Central memory CD8-positive, alpha-beta T cell (primary cell): Measurements from ENCODE around the gene SLC22A2.

Experiments used
- ATAC-seq: fragments of 150-1000 bp; cut with Tn5 transposase; replicated peaks from 2 replicates; pipeline ENCODE4 v1.10.0; 2022; ENCODE audit warnings: mild to moderate bottlenecking, moderate FRiP score, moderate number of reproducible peaks; ENCODE audit not compliant: poor library complexity, severe bottlenecking; ENCODE audit errors: extremely low read depth
- DNase-seq, 2 donors: peaks; one replicate each; pipeline ENCODE4 v3.0.0; 2021; ENCODE audit warnings: low spot score in 2 of 2
- H3K27ac Mint-ChIP-seq: one replicate; pipeline ENCODE4 v1.8.0; 2022; ENCODE audit warnings: low read depth, mild to moderate bottlenecking, moderate library complexity, mixed read lengths
- H3K27me3 Mint-ChIP-seq: one replicate; pipeline ENCODE4 v1.8.0; 2022; ENCODE audit warnings: mixed read lengths
- H3K36me3 Mint-ChIP-seq: one replicate; pipeline ENCODE4 v1.8.0; 2022; ENCODE audit warnings: mild to moderate bottlenecking, moderate library complexity, mixed read lengths; ENCODE audit not compliant: insufficient read depth
- H3K4me1 Mint-ChIP-seq: one replicate; pipeline ENCODE4 v1.8.0; 2022; ENCODE audit warnings: mixed read lengths
- H3K4me3 Mint-ChIP-seq: one replicate; pipeline ENCODE4 v1.8.0; 2022; ENCODE audit warnings: mild to moderate bottlenecking, moderate library complexity, mixed read lengths
- H3K9me3 Mint-ChIP-seq: one replicate; pipeline ENCODE4 v1.8.0; 2022; ENCODE audit warnings: mixed read lengths

SLC22A2 gene

DNA sequence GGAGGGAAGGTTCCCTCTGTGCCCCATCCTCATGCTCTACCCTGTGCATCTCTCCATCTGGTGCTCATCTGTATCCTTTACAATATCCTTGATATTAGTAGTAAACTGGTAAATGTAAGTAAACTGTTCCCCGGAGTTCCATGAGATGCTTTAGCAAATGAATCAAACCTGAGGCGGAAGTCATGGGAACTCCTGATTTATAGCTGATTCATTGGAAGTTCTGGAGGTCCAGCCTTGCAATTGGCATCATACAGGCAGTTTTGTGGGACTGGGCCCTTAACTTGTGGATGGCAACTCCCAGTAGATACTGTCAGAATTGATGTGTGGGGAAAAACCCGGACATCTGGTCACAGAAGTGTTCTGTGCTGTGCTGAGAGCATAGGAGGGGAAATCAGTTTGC, 11.2 kb upstream of the SLC22A2 start:
- no peaks in the 10 kb centered on the region for H3K9me3 Mint-ChIP-seq
- H3K27me3 Mint-ChIP-seq = peaks cover 28% of the 10 kb centered on the region
- H3K4me3 Mint-ChIP-seq = no peak overlapping the region
- H3K27ac Mint-ChIP-seq = no peak overlapping the region
- ATAC-seq (no peak), DNase-seq (no peak)
- H3K4me1 Mint-ChIP-seq = peaks cover 8% of the 10 kb centered on the region
- H3K36me3 Mint-ChIP-seq = no peaks in the 10 kb centered on the region

GRCh38 chr6:160269023-160269521, 10.5 kb upstream of the SLC22A2 start:
- Mint-ChIP-seq H3K4me1 (peaks cover 8% of the 10 kb centered on the region), H3K4me3 (no peak overlapping the region), H3K36me3 (no peaks in the 10 kb centered on the region), H3K9me3 (no peaks in the 10 kb centered on the region), H3K27me3 (peaks cover 28% of the 10 kb centered on the region), H3K27ac (no peak overlapping the region)
- DNase-seq (no peak), ATAC-seq (no peak)

DNA sequence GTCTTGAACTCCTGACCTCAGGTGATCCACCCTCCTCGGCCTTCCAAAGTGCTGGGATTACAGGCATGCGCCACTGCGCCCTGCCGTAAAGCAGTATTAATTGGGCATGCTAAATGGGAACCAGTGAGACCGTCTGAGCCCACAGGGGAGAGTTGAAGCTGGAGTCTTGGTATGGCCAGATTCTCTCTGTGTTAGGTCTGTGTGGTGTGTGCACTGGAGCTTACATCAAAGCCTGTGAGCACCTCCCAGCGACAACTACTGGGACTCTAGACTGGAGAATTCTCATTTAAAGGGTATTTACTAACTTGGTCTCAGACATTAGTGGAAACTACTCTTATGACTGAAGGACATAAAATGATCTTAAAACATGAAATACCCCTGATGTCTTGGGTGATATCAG, 8.5 kb upstream of the SLC22A2 start:
- no peaks in the 10 kb centered on the region for H3K9me3 Mint-ChIP-seq
- ATAC-seq = no peak
- H3K27ac Mint-ChIP-seq = no peak overlapping the region
- no peak for DNase-seq
- peaks cover 28% of the 10 kb centered on the region for H3K27me3 Mint-ChIP-seq
- H3K36me3 Mint-ChIP-seq = no peaks in the 10 kb centered on the region
- no peak overlapping the region for H3K4me3 Mint-ChIP-seq
- peaks cover 8% of the 10 kb centered on the region for H3K4me1 Mint-ChIP-seq

GRCh38 chr6:160265869-160266476, 7.4 kb upstream of the SLC22A2 start:
- no peaks in the 10 kb centered on the region for H3K36me3 Mint-ChIP-seq
- H3K27me3 Mint-ChIP-seq = peaks cover 18% of the 10 kb centered on the region
- DNase-seq (no peak), ATAC-seq (no peak)
- H3K4me3 Mint-ChIP-seq = peak overlapping the region; percentile 40
- H3K9me3 Mint-ChIP-seq = no peaks in the 10 kb centered on the region
- no peak overlapping the region for H3K27ac Mint-ChIP-seq
- H3K4me1 Mint-ChIP-seq = peaks cover 8% of the 10 kb centered on the region

GRCh38 chr6:160264061-160264612, 5.5 kb upstream of the SLC22A2 start:
- peaks cover 8% of the 10 kb centered on the region for H3K4me1 Mint-ChIP-seq
- no peak overlapping the region for H3K27ac Mint-ChIP-seq
- no peaks in the 10 kb centered on the region for H3K36me3 Mint-ChIP-seq
- no peaks in the 10 kb centered on the region for H3K9me3 Mint-ChIP-seq
- DNase-seq (no peak), ATAC-seq (no peak)
- no peak overlapping the region for H3K4me3 Mint-ChIP-seq
- peaks cover 28% of the 10 kb centered on the region for H3K27me3 Mint-ChIP-seq

DNA sequence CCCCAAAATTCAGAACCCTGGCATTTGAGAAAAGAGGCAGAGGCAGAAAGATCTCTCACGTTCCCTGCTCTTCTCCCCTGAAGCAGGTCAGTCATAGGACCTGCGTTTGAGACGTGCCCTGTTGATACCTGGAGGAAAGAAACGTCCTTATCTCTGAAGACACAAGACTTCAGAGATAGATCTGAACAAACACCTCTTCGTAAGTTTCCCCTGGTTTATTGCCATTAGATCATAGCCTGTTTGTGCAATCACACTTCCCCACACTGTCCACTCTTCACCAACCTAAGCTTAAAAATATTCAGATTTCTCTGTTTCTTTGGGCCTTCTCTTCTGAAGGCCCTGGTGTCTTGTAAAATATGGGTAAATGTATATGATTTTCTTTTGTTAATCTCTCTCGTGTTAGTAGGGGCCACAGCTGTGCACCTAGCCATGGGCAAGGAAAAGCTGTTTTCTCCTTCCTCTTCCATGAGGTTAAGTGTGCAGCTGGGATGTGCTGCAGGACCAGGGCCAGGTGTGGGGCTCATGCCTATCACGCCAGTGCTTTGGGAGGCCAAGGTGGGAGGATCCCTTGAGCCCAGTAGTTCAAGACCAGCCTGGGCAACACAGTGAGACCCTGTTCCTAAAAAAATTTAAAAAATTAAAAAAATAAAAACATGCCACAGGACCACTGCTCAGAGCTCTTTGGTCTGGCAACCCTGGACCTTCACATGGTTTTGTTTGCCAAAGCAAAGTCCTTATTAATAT, 4.7 kb upstream of the SLC22A2 start:
- no peaks in the 10 kb centered on the region for H3K9me3 Mint-ChIP-seq
- peaks cover 8% of the 10 kb centered on the region for H3K4me1 Mint-ChIP-seq
- no peaks in the 10 kb centered on the region for H3K36me3 Mint-ChIP-seq
- DNase-seq = no peak
- no peak for ATAC-seq
- peaks cover 26% of the 10 kb centered on the region for H3K27me3 Mint-ChIP-seq
- no peak overlapping the region for H3K4me3 Mint-ChIP-seq
- H3K27ac Mint-ChIP-seq = no peak overlapping the region

DNA sequence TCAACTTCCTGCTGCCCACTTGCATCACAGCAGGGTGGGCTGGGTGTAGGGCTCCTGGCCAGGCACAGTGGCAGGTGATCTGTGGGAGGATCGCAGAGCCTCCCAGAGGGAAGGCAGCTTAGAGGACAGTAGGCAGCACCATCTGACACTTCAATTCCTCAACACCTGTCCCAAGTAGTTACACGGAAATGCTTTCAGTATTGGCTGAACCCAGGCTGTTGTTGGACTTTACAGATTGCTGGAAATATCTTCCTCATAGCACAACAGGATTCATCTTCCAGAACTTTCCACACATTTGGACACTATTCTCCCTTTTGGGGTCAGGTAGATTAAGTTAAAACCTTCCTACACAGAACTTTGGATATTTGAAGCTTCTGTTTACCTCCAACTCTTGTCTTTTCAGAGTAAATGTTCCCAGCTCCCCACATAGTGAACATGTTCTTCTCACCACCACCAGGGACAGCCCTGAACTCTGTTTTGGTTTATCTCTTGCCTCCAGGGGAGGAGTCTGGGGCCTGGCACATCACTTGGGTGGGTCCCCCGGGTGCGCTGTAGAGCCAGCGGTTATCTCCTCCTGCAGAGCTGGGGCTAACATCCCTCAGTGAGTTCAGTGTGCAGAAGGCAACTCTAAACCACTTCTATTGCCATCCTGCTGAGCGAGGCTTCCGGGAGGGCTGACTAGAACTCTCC, 3.5 kb upstream of the SLC22A2 start:
- DNase-seq (no peak), ATAC-seq (peak; percentile 57)
- Mint-ChIP-seq H3K9me3 (no peaks in the 10 kb centered on the region), H3K27ac (no peak overlapping the region), H3K36me3 (no peaks in the 10 kb centered on the region), H3K4me1 (peaks cover 8% of the 10 kb centered on the region), H3K27me3 (peaks cover 24% of the 10 kb centered on the region), H3K4me3 (no peak overlapping the region)

- Mint-ChIP-seq H3K4me3 (no peak overlapping the region), H3K4me1 (peaks cover 2% of the 10 kb centered on the region), H3K36me3 (no peaks in the 10 kb centered on the region), H3K27ac (no peak overlapping the region), H3K27me3 (peaks cover 37% of the 10 kb centered on the region), H3K9me3 (no peaks in the 10 kb centered on the region)
- DNase-seq (no peak), ATAC-seq (no peak)
These were observed 2.3 kb upstream of the SLC22A2 start for GRCh38 chr6:160260803-160261450.

DNA sequence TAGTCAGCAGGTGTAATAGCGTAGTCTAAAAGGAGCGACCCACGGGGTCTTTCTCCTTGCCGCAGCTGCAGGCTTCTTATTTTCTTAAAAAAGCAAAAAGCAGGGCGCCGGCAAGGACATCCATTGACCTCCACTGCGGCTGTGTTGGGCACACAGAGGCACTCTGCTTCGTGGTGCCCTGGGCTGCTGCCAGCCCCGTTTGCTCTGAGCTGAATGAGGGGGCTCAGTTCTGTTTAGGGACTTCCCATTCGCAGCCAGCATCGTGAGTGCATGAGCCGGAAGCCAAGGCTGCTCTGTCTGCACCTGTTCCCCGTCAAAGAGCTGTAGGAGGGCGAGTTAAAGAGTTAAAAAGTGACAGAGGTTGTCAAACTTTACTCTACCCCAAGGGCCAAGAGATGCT, 1.7 kb upstream of the SLC22A2 start:
- DNase-seq = no peak
- no peak overlapping the region for H3K4me3 Mint-ChIP-seq
- no peaks in the 10 kb centered on the region for H3K36me3 Mint-ChIP-seq
- peaks cover 41% of the 10 kb centered on the region for H3K27me3 Mint-ChIP-seq
- no peak for ATAC-seq
- no peaks in the 10 kb centered on the region for H3K4me1 Mint-ChIP-seq
- no peaks in the 10 kb centered on the region for H3K9me3 Mint-ChIP-seq
- no peak overlapping the region for H3K27ac Mint-ChIP-seq

DNA sequence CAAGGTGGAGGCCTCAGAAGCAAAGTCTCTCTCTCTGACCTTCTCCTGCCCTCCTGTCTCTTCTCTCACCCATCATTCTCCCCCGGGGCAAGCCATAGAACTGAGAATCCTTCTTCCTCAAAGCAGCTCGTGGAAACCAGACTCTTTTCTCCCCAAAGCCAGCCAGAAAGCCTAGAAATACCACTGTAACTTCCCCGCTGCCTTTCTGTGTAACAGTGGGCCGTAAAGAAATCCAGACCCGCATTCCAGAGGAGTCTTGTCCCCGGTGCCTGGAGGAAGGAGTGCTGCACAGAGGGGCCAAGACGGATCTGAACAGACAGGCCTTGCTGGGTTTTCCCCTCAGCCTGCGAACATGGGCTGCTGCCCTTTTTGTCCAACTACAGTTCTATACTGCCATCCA, 977 bp upstream of the SLC22A2 start:
- ATAC-seq (no peak), DNase-seq (no peak)
- H3K9me3 Mint-ChIP-seq = no peaks in the 10 kb centered on the region
- no peak overlapping the region for H3K27ac Mint-ChIP-seq
- H3K4me1 Mint-ChIP-seq = no peaks in the 10 kb centered on the region
- H3K4me3 Mint-ChIP-seq = no peak overlapping the region
- peaks cover 48% of the 10 kb centered on the region for H3K27me3 Mint-ChIP-seq
- no peaks in the 10 kb centered on the region for H3K36me3 Mint-ChIP-seq

GRCh38 chr6:160259143-160259425, 463 bp upstream of the SLC22A2 start:
- H3K27me3 Mint-ChIP-seq = peaks cover 54% of the 10 kb centered on the region
- DNase-seq = no peak
- no peak overlapping the region for H3K27ac Mint-ChIP-seq
- no peaks in the 10 kb centered on the region for H3K9me3 Mint-ChIP-seq
- no peaks in the 10 kb centered on the region for H3K4me1 Mint-ChIP-seq
- ATAC-seq = no peak
- no peaks in the 10 kb centered on the region for H3K36me3 Mint-ChIP-seq
- H3K4me3 Mint-ChIP-seq = no peak overlapping the region

GRCh38 chr6:160256445-160256844, 2.2 kb downstream of the SLC22A2 start:
- Mint-ChIP-seq H3K4me1 (no peaks in the 10 kb centered on the region), H3K27me3 (peaks cover 64% of the 10 kb centered on the region), H3K9me3 (no peaks in the 10 kb centered on the region), H3K27ac (no peak overlapping the region), H3K4me3 (no peak overlapping the region), H3K36me3 (no peaks in the 10 kb centered on the region)
- ATAC-seq (no peak), DNase-seq (no peak)
